Stimulated activated naive CD8-positive, alpha-beta T cell treated with anti-CD3 and anti-CD28 coated beads, Interleukin-15, Interleukin-2, amounts not matched to agents 100 U/mL and 50 U/mL, for 24 hours (primary cell): ENCODE results near the gene PNLIPRP3.
"Not testable (repeated sequence)": the region's sequence is repeated elsewhere in the genome, so short reads cannot be mapped to it uniquely, and the experiment has no call there.

ENCODE experiments used
- ATAC-seq: fragments of 150-1000 bp; cut with Tn5 transposase; one replicate; pipeline ENCODE4 v1.10.0; 2021
- DNase-seq: peaks from one replicate; pipeline ENCODE4 v3.0.0; 2021

Gene PNLIPRP3

DNA sequence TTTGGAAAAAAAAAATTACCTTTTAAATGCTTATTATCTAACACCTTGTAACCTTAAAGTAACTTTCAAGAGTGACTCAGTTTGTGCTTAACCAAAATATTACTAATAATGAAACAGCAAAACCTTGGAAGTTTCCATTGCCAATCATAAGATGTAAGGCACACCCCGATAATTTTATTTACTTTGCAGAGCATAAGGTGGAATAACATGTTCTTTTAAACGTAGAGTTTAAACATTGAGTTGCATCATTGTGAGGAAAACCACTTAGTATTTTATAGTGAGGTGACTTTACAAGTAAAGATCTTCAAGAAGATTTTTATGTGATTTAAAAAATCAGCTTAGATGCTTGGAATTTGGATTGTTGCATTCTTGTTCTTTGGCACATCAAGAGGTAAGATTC is at the start of gene PNLIPRP3:
Gene PNLIPRP3 (plus strand): TSS at position 177 of the 400 bp plus-strand sequence. CDS start 166 bp downstream, at position 343.
- no peak for ATAC-seq

DNA sequence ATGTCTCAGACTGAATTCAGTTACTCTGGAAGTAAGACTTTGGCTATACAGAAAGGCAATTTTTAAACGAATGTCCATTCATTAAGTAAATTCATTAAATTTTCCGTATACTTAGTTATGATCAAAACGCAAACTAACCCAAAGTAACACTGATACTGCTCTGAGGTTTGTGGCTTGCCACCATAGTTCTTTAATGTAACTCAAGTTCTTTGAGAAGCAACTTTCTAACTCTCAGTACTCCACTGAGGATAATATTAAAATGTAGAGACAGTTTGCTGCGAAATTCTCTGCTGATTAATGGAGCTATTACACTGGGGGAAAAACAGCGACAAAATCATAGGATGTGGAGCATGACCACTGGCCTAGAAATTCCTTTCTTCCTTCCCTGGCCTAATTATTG is 45.4 kb upstream of the PNLIPRP3 start:
- no peak for ATAC-seq

More for the DNA sequence above, at the start of gene PNLIPRP3:
- DNase-seq: no peak

DNA sequence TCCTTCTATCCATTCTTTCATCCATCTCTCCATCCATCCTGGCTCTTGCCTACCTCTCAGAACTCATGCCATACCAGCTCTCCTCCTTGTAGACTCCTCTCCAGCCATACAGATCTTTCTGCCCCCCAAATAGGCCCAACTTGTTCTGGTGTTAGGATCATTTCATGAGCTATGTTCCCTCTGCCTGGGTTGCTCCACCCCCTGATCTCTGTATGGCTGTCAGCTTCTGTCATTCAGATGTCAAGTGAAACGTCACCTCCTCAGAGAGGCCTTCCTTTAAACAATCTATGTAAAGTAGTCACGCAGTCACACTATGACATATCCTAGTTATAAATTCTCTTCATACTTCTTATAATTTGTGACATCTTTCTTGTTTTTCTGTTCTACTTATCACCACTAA is 42.3 kb upstream of the PNLIPRP3 start:
- no peak for ATAC-seq

More for the DNA sequence above, 45.4 kb upstream of the PNLIPRP3 start:
- DNase-seq: no peak

DNA sequence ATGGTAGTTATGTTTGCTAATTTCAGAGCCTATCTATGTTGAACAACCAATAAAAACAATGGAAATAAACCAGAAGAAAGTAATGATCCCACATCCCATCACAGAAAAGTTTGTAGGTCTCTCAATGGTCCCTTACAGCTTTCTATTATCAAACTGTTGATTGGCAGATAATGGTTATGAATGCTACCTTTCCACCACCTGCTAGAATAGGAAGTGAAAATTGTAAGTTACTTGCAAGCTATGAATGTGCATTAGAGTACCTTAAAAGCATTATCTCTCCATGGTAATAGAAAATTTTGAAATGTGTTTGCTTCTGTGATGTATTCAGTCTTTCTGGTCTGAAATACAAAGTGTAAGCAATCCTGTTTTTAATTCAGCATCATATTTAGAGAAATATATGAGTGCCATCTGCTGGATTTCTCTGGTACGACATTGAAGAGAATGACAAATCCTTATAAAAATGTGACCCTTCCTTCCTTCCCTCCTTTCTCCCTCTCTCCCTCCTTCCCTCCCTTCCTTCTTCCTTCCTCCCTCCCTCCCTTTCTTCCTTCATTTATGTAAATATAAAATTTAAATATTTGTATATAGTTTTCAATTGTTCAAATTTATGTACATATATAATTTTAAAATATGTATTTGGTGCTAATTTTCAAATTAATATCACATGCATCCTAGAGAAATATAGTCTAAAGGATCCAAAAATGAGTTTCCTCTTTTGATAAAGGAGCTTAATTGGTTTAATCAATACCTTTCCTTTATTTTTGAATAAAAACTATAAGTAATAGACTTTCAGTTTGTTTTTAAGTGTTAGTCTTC is 41.4 kb upstream of the PNLIPRP3 start:
- no peak for ATAC-seq

More for the DNA sequence above, 42.3 kb upstream of the PNLIPRP3 start:
- DNase-seq: no peak

DNA sequence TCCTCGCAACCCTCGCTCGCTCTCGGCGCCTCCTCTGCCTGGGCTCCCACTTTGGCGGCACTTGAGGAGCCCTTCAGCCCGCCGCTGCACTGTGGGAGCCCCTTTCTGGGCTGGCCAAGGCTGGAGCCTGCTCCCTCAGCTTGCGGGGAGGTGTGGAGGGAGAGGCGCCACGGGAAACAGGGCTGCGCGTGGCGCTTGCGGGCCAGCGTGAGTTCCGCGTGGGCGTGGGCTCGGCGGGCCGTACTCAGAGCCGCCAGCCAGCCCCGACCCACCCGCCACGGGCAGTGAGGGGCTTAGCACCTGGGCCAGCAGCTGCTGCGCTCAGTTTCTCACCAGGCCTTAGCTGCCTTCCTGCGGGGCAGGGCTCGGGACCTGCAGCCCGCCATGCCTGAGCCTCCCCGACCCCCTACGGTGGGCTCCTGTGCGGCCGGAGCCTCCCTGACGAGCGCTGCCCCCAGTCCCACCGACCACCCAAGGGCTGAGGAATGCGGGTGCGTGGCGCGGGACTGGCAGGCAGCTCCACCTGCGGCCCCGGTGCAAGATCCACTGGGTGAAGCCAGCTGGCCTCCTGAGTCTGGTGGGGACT is 34.3 kb upstream of the PNLIPRP3 start:
- DNase-seq, ATAC-seq: not testable (repeated sequence)

More for the DNA sequence above, 41.4 kb upstream of the PNLIPRP3 start:
- DNase-seq: no peak

DNA sequence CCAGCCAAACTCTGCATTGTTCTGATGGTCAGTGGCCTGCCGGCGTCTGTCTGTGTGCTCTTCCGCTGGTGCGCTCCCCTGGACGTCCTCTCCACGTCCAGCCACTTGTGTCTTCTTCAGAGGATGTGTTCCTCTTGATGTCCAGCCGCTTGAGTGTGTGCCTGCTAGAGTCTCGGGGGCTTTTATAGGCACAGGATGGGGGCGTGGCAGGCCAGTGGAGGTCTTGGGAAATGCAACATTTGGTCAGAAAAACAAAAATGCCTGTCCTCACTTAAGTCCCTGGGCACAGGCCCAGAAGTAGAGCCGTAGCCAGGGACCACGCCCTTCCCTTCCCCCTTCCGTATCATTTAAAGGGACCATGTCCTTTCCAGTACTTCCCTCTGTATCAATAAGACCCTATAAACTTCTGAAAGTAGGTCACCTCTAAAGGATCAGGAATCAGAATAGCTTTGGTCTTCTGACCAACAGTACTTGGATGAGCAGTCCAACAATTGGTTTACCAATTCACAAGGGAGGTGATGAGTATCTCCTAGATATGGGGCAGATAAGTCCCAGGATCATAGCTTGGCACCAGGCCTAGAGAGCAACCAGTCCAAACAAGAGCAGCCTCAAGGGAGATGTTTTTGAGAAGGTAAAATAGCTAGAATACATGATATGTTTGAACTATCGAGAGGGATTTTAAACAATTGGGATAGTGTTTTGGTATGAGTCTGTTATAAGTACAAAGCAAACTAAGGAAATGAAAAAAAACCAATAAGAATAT is 32.2 kb upstream of the PNLIPRP3 start:
- no peak for DNase-seq
- no peak for ATAC-seq

DNA sequence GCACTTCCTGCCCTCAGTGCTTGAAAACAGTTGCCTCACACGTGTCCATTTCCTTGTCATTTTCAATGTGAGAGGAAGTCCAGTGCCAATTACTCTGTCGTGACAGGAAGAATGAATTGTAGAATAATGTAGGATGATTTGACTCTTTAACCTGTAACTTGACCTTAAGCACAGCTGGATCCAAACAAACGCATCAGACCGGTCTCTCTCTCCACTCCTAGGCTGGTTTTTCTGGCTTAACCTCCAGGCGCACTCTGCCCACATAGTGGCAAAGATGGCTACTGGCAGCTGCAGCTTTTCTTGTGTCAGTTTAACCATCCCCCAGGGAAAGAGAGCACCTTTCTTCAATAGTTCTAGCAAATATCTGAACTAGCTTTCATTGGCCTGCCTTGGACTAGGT is 29.4 kb upstream of the PNLIPRP3 start:
- no peak for DNase-seq
- ATAC-seq: no peak

DNA sequence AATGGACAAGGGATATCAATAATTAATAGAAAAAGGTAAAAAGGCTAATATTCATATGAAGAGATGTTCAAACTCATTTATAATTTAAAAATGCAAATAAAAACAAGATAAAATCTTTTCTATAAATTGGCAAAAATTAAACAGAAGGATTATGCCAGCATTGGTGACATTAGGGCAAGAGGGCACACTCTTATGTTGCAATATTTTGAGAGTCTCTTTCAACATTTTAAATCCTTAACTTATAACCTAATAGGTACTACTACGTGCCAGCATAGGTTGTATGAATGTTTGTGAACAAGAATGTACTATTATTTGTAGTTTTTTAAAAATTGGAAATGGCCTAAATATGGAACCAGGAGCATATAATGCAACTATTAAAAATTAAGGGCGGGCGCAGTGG is 24.8 kb upstream of the PNLIPRP3 start:
- ATAC-seq (no peak), DNase-seq (no peak)

DNA sequence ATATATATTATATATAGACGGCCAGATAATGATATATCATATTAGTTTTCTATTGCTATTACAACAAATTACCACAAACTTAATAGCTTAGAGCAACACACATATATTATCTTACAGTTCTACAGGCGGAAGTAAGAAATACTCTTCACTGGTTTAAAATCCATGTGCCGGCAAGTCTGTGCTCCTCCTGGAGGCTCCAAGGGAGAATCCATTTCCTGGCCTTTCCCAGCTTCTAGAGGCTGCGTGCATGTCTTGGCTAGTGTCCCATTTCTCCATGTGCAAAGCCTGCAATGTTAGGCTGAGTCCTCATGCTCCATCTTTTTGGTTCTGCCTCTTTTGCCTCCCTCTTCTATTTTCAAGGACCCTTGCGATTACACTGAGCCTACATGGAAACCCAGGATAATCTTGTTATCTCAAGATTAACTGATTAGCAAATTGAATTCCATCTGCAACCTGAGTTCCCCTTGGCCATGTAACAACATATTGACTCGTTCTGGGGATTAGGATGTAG is 23.9 kb upstream of the PNLIPRP3 start:
- DNase-seq: no peak
- ATAC-seq: no peak

DNA sequence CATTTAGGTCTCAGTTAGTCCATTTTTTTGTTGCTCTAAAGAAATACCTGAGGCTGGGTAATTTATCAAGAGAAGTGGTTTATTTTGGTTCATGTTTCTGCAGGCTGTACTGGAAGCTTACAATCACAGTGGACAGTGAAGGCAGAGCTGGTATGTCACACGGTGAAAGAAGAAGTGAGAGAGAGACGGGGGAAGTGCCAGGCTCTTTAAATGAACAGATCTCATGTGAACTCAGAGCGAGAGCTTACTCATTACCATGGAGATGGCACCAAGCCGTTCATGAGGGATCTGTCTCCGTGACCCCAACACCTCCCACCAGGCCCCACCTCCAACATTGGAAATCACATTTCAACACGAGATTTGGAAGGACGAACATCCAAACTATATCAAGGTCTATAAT is 18.9 kb upstream of the PNLIPRP3 start:
- DNase-seq (no peak), ATAC-seq (no peak)

DNA sequence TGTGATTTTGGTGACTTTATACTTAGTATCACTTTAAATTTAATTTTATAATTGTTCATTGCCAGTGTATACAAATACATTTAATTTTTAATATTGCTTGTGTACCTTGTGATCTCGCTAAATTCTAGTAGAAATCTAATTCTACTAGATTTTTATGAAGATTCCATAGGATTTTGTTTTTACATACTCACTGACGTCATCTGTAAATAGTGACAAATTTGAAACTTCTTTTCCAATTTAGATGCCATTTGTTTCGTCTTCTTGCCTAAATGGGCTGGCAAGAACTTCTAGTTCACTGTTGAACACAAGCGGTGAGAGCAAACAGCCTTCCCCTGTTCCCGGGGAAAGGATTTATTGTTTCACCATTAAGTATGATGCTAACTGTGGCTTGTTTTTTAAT is 17.3 kb upstream of the PNLIPRP3 start:
- DNase-seq (no peak), ATAC-seq (no peak)

DNA sequence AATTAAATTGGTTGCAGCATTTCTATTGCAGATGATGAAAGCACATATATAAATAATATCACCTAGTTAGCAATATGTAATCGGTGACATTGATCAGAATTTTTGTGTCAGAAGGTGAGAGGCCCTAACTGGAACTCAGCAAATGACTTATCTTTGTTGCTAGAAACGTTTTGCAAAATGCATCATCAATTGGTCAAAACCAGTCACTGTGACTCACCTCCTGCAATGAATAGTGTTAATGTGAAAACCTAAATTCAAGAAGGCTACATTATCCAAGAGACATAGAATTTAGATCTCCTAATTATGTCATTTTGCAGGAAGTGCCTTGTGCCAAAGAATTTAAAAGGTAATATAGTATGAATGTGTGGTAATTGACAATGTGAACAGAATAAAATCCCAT is 9.8 kb upstream of the PNLIPRP3 start:
- ATAC-seq (no peak), DNase-seq (no peak)

DNA sequence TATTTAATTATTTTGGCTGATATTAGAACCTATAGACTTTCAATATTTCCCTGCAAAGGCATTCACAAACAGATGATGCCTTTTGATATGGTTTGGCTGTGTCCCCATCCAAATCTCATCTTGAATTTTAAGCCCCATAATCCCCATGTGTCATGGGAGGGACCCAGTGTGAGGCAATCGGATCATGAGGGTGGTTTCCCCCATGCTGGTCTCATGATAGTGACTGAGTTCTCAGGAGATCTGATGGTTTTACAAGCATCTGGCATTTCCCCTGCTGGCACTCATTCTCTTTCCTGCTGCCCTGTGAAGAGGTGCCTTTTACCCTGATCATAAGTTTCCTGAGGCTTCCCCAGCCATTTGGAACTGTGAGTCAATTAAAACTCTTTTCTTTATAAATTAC is 9.3 kb upstream of the PNLIPRP3 start:
- no peak for ATAC-seq

DNA sequence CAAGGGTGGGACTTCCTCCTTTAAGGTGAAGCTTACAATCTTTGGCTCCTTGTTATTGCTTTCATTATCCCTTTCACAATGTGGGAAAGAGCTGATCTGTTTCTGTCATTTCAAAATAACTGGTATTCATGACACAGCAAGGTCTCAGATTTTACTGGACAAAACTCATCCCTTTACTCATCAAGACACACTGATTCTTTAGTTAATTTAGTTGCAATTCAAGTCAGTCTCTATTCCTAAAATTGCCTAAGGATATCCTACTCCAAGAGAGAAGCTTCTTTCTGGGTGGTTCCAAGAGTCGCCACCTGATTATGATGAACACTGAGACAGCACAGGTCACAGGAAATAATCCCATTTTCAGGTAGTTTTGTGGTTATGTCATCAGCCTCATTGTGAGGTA is 5.8 kb upstream of the PNLIPRP3 start:
- ATAC-seq: no peak
- DNase-seq: no peak

More for the DNA sequence above, 9.3 kb upstream of the PNLIPRP3 start:
- DNase-seq: no peak

DNA sequence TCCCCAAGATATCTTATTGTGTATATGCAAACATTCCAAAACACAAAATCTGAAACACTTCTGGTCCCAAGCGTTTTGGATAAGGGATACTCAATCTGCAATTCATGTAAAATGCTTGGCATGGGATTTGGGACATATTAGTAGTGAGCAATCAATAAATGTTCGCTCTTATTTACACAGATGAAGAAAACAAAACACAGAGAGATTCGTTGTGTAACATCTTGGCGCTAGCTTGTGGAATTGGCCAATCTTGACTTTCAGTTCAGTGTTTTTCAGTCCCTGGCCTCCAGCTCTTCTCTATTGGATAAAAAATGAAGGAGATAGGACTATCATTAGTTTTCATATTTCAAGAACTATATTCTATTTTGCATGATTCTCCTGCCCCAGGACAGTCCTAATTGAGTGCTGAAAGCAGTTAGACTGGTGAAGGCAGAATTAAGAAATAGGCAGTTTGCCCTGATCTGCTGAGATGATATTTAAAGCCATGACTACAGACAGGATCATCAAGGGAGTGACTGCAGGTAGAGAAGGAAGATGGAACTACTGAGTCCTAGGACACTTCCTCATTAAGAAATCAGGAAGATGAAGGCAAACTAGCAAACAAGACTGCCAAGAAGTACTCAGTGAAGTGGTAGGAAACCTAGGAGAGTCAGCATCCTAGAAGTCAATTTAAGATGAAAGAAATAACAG is 1.8 kb downstream of the PNLIPRP3 start:
- ATAC-seq (no peak), DNase-seq (no peak)

DNA sequence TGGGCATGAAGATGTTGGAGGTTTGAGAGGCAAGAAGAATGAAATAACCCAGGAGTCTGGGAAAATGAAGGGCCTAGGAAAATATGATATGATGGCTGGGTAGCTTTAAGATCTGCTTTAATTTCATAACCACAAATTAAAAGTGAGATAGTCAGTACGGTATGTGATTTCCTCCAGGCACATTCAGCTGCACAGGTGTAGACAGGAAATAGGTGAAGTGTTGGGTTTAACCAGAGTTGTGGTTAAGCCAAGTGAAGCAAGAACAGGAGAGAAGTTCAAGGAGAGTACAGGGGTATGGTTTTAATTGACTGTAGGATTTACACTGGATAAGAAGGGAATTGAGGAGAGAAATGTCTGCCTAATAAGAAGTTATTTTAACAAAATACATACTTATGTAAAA is 2.6 kb downstream of the PNLIPRP3 start:
- no peak for ATAC-seq
- DNase-seq: no peak

DNA sequence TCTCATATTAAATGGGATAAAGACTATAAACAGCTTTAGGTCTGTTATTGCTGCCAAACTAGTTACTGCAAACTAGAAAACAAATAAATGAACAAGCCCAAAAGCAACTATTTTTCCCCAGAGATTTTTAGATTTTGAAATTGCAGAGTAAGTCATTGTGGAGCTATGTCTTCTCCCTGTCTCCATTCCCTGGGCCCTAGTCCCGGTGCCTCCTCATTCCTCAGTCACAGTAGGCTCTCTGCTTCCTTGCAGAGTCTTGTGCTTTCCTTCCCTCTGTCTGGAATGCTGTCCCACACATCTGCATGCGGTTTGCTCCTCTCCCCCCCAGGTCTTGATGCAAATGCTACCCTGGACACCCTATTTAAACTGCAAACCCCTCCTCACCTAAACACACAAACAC is 4.0 kb downstream of the PNLIPRP3 start:
- ATAC-seq: no peak

DNA sequence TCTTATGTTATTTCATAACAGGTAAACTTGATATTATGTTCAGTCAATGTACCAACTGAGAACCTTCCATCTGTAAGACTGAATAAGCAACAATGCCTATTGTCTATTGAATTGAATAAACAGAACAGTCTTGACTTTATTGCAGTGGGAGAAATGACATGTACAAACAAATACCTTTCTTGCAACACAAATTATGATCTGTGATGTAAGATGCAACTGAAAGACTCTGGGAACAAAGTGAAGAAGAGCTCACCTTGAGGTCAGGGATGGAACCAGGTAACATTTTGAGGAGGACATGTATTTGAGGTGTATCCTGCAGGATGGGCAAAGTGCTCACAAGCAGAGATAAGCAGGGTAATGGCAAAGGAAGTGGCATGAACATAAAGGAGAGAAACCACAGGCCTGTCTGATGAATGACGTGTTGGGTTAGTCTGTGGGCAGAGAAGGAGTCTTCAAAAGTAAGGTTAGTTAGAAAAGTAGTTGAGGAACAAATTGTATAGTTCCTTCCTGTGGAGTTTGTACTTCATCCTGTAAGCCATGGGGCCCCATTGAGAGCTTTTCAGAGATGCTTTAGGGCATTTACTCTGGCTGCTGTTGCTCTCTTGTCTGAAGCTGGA is 9.5 kb downstream of the PNLIPRP3 start:
- DNase-seq (no peak), ATAC-seq (peak; percentile 66)

More for the DNA sequence above, 4.0 kb downstream of the PNLIPRP3 start:
- DNase-seq: no peak

DNA sequence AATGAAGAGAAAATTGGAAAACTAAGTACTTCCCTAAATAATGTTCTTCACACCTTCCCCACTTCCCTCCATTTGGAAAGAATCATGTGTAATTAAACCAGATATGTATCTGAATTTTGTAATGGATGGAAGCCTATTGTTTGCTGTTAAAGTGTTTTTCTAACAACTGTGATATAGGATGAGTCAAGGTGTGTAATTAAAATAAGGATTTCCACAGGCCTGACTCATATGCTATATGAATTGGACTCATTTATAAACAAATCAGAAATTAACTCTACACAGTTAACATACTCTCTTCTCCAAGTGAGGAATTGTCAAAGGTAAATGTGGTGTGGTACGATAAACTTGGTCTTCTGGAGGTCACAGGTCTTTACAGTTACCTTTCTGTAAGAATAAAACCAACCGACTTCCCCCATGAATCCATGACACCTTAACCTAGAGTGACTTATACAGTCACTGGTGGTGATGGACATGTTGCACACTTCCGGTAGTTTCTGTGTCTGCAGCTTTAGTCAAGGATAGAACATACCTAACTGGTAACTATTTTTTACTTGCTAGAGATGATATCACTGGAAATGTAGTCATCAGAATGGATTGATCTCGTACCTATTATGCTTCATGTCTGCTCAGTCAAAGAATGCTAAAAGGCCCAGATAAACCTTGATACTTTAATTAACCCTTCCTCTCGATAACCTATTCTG is 12.8 kb downstream of the PNLIPRP3 start:
- no peak for ATAC-seq
- DNase-seq: no peak

DNA sequence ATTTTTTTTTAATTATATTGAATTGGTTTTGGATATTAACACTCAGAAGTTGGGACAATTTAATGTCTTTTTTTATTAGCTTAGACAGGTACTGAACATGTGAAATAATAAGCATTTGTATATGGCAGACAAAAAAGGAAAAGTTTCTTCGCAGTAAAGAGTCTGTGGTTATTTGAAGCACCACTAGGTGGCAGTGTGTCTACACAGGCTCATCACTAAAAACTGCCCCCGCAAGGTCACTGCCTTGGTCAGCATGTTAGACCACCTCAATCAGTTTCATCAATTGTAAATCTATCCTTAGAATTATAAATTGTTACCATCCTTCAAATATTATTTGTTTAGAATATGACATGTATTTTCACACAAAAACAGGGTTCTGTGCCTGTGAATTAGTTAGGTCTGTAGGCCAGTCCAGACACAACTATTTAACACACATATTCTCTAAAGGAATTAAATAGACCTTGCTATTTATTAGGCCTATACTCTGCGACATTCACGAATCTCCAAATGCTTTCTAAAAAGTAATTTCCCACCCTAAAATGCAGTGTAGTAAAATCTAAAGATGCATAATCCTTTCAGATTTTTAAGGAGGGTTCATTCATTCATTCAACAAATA is 17.0 kb downstream of the PNLIPRP3 start:
- ATAC-seq: peak; percentile 55
- peak; percentile 8 for DNase-seq

DNA sequence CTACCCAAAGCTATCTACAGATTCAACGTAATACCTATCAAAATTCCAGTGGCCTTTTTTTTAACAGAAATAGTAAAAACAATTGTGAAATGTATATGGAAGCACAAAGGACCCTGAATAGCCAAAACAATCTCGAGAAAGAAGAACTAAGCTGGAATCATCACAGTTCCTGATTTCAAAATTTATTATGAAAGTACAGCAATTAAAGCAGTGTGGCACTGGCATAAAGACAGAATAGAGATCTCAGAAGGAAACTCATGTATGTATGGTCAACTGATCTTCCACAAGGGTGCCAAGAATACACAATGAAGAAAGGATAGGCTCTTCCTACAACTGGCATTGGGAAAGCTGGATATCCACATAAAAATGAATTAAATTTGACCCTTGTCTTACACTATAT is 23.2 kb downstream of the PNLIPRP3 start:
- ATAC-seq (no peak), DNase-seq (no peak)
